Activated naive CD8-positive, alpha-beta T cell (primary cell): Measurements from ENCODE around the gene SLC27A5.
A peak's percentile ranks its signal among the peaks of the same experiment; 100 is the strongest.
"Not testable (repeated sequence)": the region's sequence is repeated elsewhere in the genome, so short reads cannot be mapped to it uniquely, and the experiment has no call there.

Experiments
- H3K27ac Mint-ChIP-seq: one replicate; pipeline ENCODE4 v1.8.0; 2021; ENCODE audit warnings: mixed read lengths
- H3K27me3 Mint-ChIP-seq: one replicate; pipeline ENCODE4 v1.8.0; 2021; ENCODE audit warnings: mixed read lengths
- H3K36me3 Mint-ChIP-seq: one replicate; pipeline ENCODE4 v1.8.0; 2021; ENCODE audit warnings: mixed read lengths
- H3K4me1 Mint-ChIP-seq: one replicate; pipeline ENCODE4 v1.8.0; 2021; ENCODE audit warnings: low read depth, mixed read lengths
- H3K4me3 Mint-ChIP-seq: one replicate; pipeline ENCODE4 v1.8.0; 2021; ENCODE audit warnings: mild to moderate bottlenecking, mixed read lengths
- H3K9me3 Mint-ChIP-seq: one replicate; pipeline ENCODE4 v1.8.0; 2021; ENCODE audit warnings: low read depth, mixed read lengths

Gene SLC27A5

GRCh38 chr19:58500242-58500641, 11.6 kb downstream of the SLC27A5 start:
- peaks cover 5% of the 10 kb centered on the region for H3K9me3 Mint-ChIP-seq
- no peaks in the 10 kb centered on the region for H3K27me3 Mint-ChIP-seq
- peaks cover 24% of the 10 kb centered on the region for H3K4me1 Mint-ChIP-seq
- no peaks in the 10 kb centered on the region for H3K36me3 Mint-ChIP-seq
- H3K27ac Mint-ChIP-seq = no peak overlapping the region
- H3K4me3 Mint-ChIP-seq = peak overlapping the region; percentile 99

GRCh38 chr19:58499021-58499927, 12.5 kb downstream of the SLC27A5 start:
- H3K36me3 Mint-ChIP-seq = no peaks in the 10 kb centered on the region
- H3K4me1 Mint-ChIP-seq = peaks cover 24% of the 10 kb centered on the region
- H3K4me3 Mint-ChIP-seq = peak overlapping the region; percentile 99
- peaks cover 5% of the 10 kb centered on the region for H3K9me3 Mint-ChIP-seq
- H3K27me3 Mint-ChIP-seq = no peaks in the 10 kb centered on the region
- H3K27ac Mint-ChIP-seq = peak overlapping the region; percentile 99

GRCh38 chr19:58498316-58499020, 13.3 kb downstream of the SLC27A5 start:
- Mint-ChIP-seq H3K36me3 (no peaks in the 10 kb centered on the region), H3K4me1 (peaks cover 24% of the 10 kb centered on the region)

GRCh38 chr19:58497634-58498170, 14.1 kb downstream of the SLC27A5 start:
- H3K4me1 Mint-ChIP-seq = peaks cover 24% of the 10 kb centered on the region
- H3K27me3 Mint-ChIP-seq = no peaks in the 10 kb centered on the region
- peaks cover 5% of the 10 kb centered on the region for H3K9me3 Mint-ChIP-seq
- no peak overlapping the region for H3K27ac Mint-ChIP-seq
- H3K36me3 Mint-ChIP-seq = no peaks in the 10 kb centered on the region
- H3K4me3 Mint-ChIP-seq = peak overlapping the region; percentile 99

More at GRCh38 chr19:58498316-58499020, 13.3 kb downstream of the SLC27A5 start:
- Mint-ChIP-seq H3K27ac (peak overlapping the region; percentile 99), H3K4me3 (peak overlapping the region; percentile 99), H3K27me3 (no peaks in the 10 kb centered on the region), H3K9me3 (peaks cover 5% of the 10 kb centered on the region)

GRCh38 chr19:58492265-58492664, 19.5 kb downstream of the SLC27A5 start:
- peaks cover 12% of the 10 kb centered on the region for H3K4me1 Mint-ChIP-seq
- H3K27me3 Mint-ChIP-seq = no peaks in the 10 kb centered on the region
- H3K9me3 Mint-ChIP-seq = no peaks in the 10 kb centered on the region
- no peak overlapping the region for H3K27ac Mint-ChIP-seq
- H3K4me3 Mint-ChIP-seq = no peak overlapping the region
- H3K36me3 Mint-ChIP-seq = peaks cover 6% of the 10 kb centered on the region

GRCh38 chr19:58491393-58491792, 20.4 kb downstream of the SLC27A5 start:
- peaks cover 6% of the 10 kb centered on the region for H3K36me3 Mint-ChIP-seq
- peaks cover 7% of the 10 kb centered on the region for H3K4me1 Mint-ChIP-seq
- no peak overlapping the region for H3K27ac Mint-ChIP-seq
- H3K9me3 Mint-ChIP-seq = no peaks in the 10 kb centered on the region
- no peaks in the 10 kb centered on the region for H3K27me3 Mint-ChIP-seq
- H3K4me3 Mint-ChIP-seq = no peak overlapping the region

- H3K4me3 Mint-ChIP-seq, H3K27me3 Mint-ChIP-seq, H3K9me3 Mint-ChIP-seq, H3K4me1 Mint-ChIP-seq, H3K36me3 Mint-ChIP-seq, H3K27ac Mint-ChIP-seq: not testable (repeated sequence)
Measured at GRCh38 chr19:58484349-58484748, 27.4 kb downstream of the SLC27A5 start.

- Mint-ChIP-seq H3K36me3 (peaks cover 2% of the 10 kb centered on the region), H3K4me3 (no peak overlapping the region), H3K27me3 (no peaks in the 10 kb centered on the region), H3K4me1 (peaks cover under 1% of the 10 kb centered on the region), H3K27ac (no peak overlapping the region), H3K9me3 (no peaks in the 10 kb centered on the region)
Measured at GRCh38 chr19:58483776-58484175, 28.0 kb downstream of the SLC27A5 start.

GRCh38 chr19:58482372-58482771, 29.4 kb downstream of the SLC27A5 start:
- Mint-ChIP-seq H3K4me3 (no peak overlapping the region), H3K9me3 (no peaks in the 10 kb centered on the region), H3K27ac (no peak overlapping the region), H3K36me3 (peaks cover 2% of the 10 kb centered on the region), H3K4me1 (no peaks in the 10 kb centered on the region), H3K27me3 (no peaks in the 10 kb centered on the region)

GRCh38 chr19:58480831-58481230, 31.0 kb downstream of the SLC27A5 start:
- Mint-ChIP-seq H3K27me3 (no peaks in the 10 kb centered on the region), H3K27ac (no peak overlapping the region), H3K36me3 (peaks cover 2% of the 10 kb centered on the region), H3K4me3 (no peak overlapping the region), H3K9me3 (no peaks in the 10 kb centered on the region), H3K4me1 (peaks cover 7% of the 10 kb centered on the region)

- Mint-ChIP-seq H3K27me3 (no peaks in the 10 kb centered on the region), H3K9me3 (no peaks in the 10 kb centered on the region), H3K36me3 (peaks cover 2% of the 10 kb centered on the region), H3K27ac (no peak overlapping the region), H3K4me1 (peaks cover 7% of the 10 kb centered on the region), H3K4me3 (no peak overlapping the region)
Measured at GRCh38 chr19:58480481-58480830, 31.3 kb downstream of the SLC27A5 start.

GRCh38 chr19:58479736-58480480, 31.9 kb downstream of the SLC27A5 start:
- Mint-ChIP-seq H3K4me1 (peaks cover 11% of the 10 kb centered on the region), H3K27me3 (no peaks in the 10 kb centered on the region), H3K27ac (no peak overlapping the region), H3K36me3 (peaks cover 2% of the 10 kb centered on the region), H3K9me3 (no peaks in the 10 kb centered on the region), H3K4me3 (no peak overlapping the region)

GRCh38 chr19:58479303-58479702, 32.5 kb downstream of the SLC27A5 start:
- peaks cover 2% of the 10 kb centered on the region for H3K36me3 Mint-ChIP-seq
- no peaks in the 10 kb centered on the region for H3K27me3 Mint-ChIP-seq
- no peak overlapping the region for H3K4me3 Mint-ChIP-seq
- no peaks in the 10 kb centered on the region for H3K9me3 Mint-ChIP-seq
- H3K27ac Mint-ChIP-seq = no peak overlapping the region
- peaks cover 11% of the 10 kb centered on the region for H3K4me1 Mint-ChIP-seq

GRCh38 chr19:58477871-58478270, 33.9 kb downstream of the SLC27A5 start:
- Mint-ChIP-seq H3K36me3 (peaks cover 2% of the 10 kb centered on the region), H3K27me3 (no peaks in the 10 kb centered on the region), H3K9me3 (no peaks in the 10 kb centered on the region), H3K4me1 (peaks cover 11% of the 10 kb centered on the region), H3K27ac (no peak overlapping the region), H3K4me3 (no peak overlapping the region)

GRCh38 chr19:58477130-58477529, 34.7 kb downstream of the SLC27A5 start:
- peaks cover 2% of the 10 kb centered on the region for H3K36me3 Mint-ChIP-seq
- no peaks in the 10 kb centered on the region for H3K9me3 Mint-ChIP-seq
- no peaks in the 10 kb centered on the region for H3K27me3 Mint-ChIP-seq
- H3K4me1 Mint-ChIP-seq = peaks cover 11% of the 10 kb centered on the region
- peak overlapping the region; percentile 92 for H3K4me3 Mint-ChIP-seq
- H3K27ac Mint-ChIP-seq = peak overlapping the region; percentile 94
